Skeletal muscle tissue (tissue), 4 donors: ENCODE results near the gene DNASE2. TPM values are rescaled to one million over a fixed set of nuclear protein-coding genes. Genes with fewer than 3 reads are reported as not detected.

Experiments used
- H3K27ac ChIP-seq: one replicate; pipeline ENCODE4 v1.7.0; 2013; ENCODE audit warnings: mild to moderate bottlenecking, low read depth, low read length, inconsistent platforms
- H3K27me3 ChIP-seq, 3 donors: one replicate each; pipeline ENCODE4 v1.7.0; 2013; ENCODE audit warnings: low read length in 3 of 3; ENCODE audit not compliant: control insufficient read depth in 3 of 3, insufficient read depth in 3 of 3
- H3K36me3 ChIP-seq, 3 donors: one replicate each; pipeline ENCODE4 v1.7.0; 2013; ENCODE audit warnings: low read length in 3 of 3; ENCODE audit not compliant: control insufficient read depth in 3 of 3, insufficient read depth in 3 of 3
- H3K4me1 ChIP-seq, 3 donors: one replicate each; pipeline ENCODE4 v1.7.0; 2013; ENCODE audit warnings: low read length in 3 of 3, mild to moderate bottlenecking in 3 of 3; ENCODE audit not compliant: control insufficient read depth in 3 of 3, insufficient read depth in 3 of 3
- H3K4me3 ChIP-seq, 3 donors: one replicate each; pipeline ENCODE4 v1.7.0; 2013; ENCODE audit warnings: low read length in 3 of 3
- H3K9ac ChIP-seq, 3 donors: one replicate each; pipeline ENCODE4 v1.7.0; 2013; ENCODE audit warnings: low read length in 3 of 3, mild to moderate bottlenecking in 3 of 3, moderate library complexity in 2 of 3, low read depth in 1 of 3
- H3K9me3 ChIP-seq, 3 donors: one replicate each; pipeline ENCODE4 v1.7.0; 2013; ENCODE audit warnings: low read length in 3 of 3; ENCODE audit not compliant: control insufficient read depth in 3 of 3
- total RNA-seq: library from RNA; depleted of rRNA; stranded (reverse); fragments of >200 nt; gene quantifications from one replicate; pipeline ENCODE4 v1.2.3, GENCODE V29; 2014
- donor health status: Osteomylitis.

Gene DNASE2
- total RNA-seq, 1 donor from 2014 or later = 10.4 TPM

GRCh38 chr19:12873891-12874745 is 7.1 kb downstream of the DNASE2 start:
- Histone ChIP-seq H3K9ac (no peak overlapping the region), H3K4me3 (no peak overlapping the region), H3K27me3 (peaks cover 0 to 4% (median under 1%) of the 10 kb centered on the region in 3 donors), H3K9me3 (no peaks in the 10 kb centered on the region), H3K36me3 (peaks cover 15 to 18% (median 16%) of the 10 kb centered on the region in 3 donors), H3K27ac (no peak overlapping the region), H3K4me1 (peaks cover 0 to 9% (median 7%) of the 10 kb centered on the region in 3 donors)

GRCh38 chr19:12872941-12873890 is 8.0 kb downstream of the DNASE2 start:
- H3K4me3 ChIP-seq = peak overlapping the region in 2 of 3 donors; percentile 5 to 49
- H3K36me3 ChIP-seq = peaks cover 11 to 14% (median 12%) of the 10 kb centered on the region in 3 donors

GRCh38 chr19:12872255-12872654 is 9.0 kb downstream of the DNASE2 start:
- Histone ChIP-seq H3K9ac (no peak overlapping the region), H3K27ac (no peak overlapping the region), H3K4me1 (peaks cover 0 to 11% (median 7%) of the 10 kb centered on the region in 3 donors), H3K4me3 (no peak overlapping the region), H3K36me3 (peaks cover 7 to 10% (median 7%) of the 10 kb centered on the region in 3 donors), H3K27me3 (peaks cover 11 to 20% (median 13%) of the 10 kb centered on the region in 3 donors), H3K9me3 (no peaks in the 10 kb centered on the region)

More at GRCh38 chr19:12872941-12873890, 8.0 kb downstream of the DNASE2 start:
- peak overlapping the region in 1 of 3 donors; percentile 25 for H3K9ac ChIP-seq
- peaks cover 5 to 13% (median 7%) of the 10 kb centered on the region in 3 donors for H3K27me3 ChIP-seq
- H3K27ac ChIP-seq = no peak overlapping the region
- H3K9me3 ChIP-seq = no peaks in the 10 kb centered on the region
- peaks cover 0 to 9% (median 7%) of the 10 kb centered on the region in 3 donors for H3K4me1 ChIP-seq

GRCh38 chr19:12871681-12872080 is 9.6 kb downstream of the DNASE2 start:
- H3K27me3 ChIP-seq = peaks cover 14 to 25% (median 17%) of the 10 kb centered on the region in 3 donors
- no peak overlapping the region for H3K27ac ChIP-seq
- H3K9ac ChIP-seq = no peak overlapping the region
- H3K4me3 ChIP-seq = no peak overlapping the region
- H3K9me3 ChIP-seq = no peaks in the 10 kb centered on the region
- H3K4me1 ChIP-seq = peaks cover 0 to 11% (median 7%) of the 10 kb centered on the region in 3 donors
- peaks cover 7 to 10% (median 7%) of the 10 kb centered on the region in 3 donors for H3K36me3 ChIP-seq

GRCh38 chr19:12868540-12869112 is 12.6 kb downstream of the DNASE2 start:
- H3K36me3 ChIP-seq = no peaks in the 10 kb centered on the region
- H3K27ac ChIP-seq = no peak overlapping the region
- peaks cover 14 to 40% (median 21%) of the 10 kb centered on the region in 3 donors for H3K27me3 ChIP-seq
- no peak overlapping the region for H3K4me3 ChIP-seq
- no peak overlapping the region for H3K9ac ChIP-seq
- no peaks in the 10 kb centered on the region for H3K9me3 ChIP-seq
- H3K4me1 ChIP-seq = peaks cover 0 to 9% (median 6%) of the 10 kb centered on the region in 3 donors

- Histone ChIP-seq H3K9me3 (no peaks in the 10 kb centered on the region), H3K9ac (peak overlapping the region in 1 of 3 donors; percentile 33)
These were observed 13.8 kb downstream of the DNASE2 start for GRCh38 chr19:12867120-12868099.

GRCh38 chr19:12866416-12867119 is 14.7 kb downstream of the DNASE2 start:
- no peak overlapping the region for H3K4me3 ChIP-seq
- peaks cover 14 to 40% (median 25%) of the 10 kb centered on the region in 3 donors for H3K27me3 ChIP-seq
- no peak overlapping the region for H3K27ac ChIP-seq
- no peaks in the 10 kb centered on the region for H3K9me3 ChIP-seq
- no peaks in the 10 kb centered on the region for H3K36me3 ChIP-seq
- peaks cover 0 to 3% (median 0%) of the 10 kb centered on the region in 3 donors for H3K4me1 ChIP-seq
- H3K9ac ChIP-seq = no peak overlapping the region

More at GRCh38 chr19:12867120-12868099, 13.8 kb downstream of the DNASE2 start:
- H3K4me3 ChIP-seq = peak overlapping the region in 1 of 3 donors; percentile 35
- peaks cover 0 to 3% (median 0%) of the 10 kb centered on the region in 3 donors for H3K4me1 ChIP-seq
- no peaks in the 10 kb centered on the region for H3K36me3 ChIP-seq
- peaks cover 14 to 37% (median 21%) of the 10 kb centered on the region in 3 donors for H3K27me3 ChIP-seq
- no peak overlapping the region for H3K27ac ChIP-seq

- Histone ChIP-seq H3K9ac (no peak overlapping the region), H3K4me1 (peaks cover 0 to 3% (median 0%) of the 10 kb centered on the region in 3 donors), H3K9me3 (no peaks in the 10 kb centered on the region), H3K27ac (no peak overlapping the region), H3K27me3 (peaks cover 14 to 40% (median 25%) of the 10 kb centered on the region in 3 donors), H3K4me3 (no peak overlapping the region), H3K36me3 (no peaks in the 10 kb centered on the region)
These were observed 15.4 kb downstream of the DNASE2 start for GRCh38 chr19:12865746-12866415.
